DOHH2 (cell line): Measurements from ENCODE around the gene STXBP4.

Experiments used
- H3F3A ChIP-seq: fragments of 200-600 bp; sonication (generic), shearing (Covaris generic); 2 replicates; pipeline ENCODE4 v1.6.0; 2016; ENCODE audit warnings: antibody characterized with exemption, mild to moderate bottlenecking; ENCODE audit not compliant: control insufficient read depth, insufficient read depth
- H3K27ac ChIP-seq: fragments of 200-600 bp; sonication (generic); 2 replicates; pipeline ENCODE4 v1.5.1; 2014; ENCODE audit warnings: low read depth, mild to moderate bottlenecking, low read length, moderate library complexity
- H3K27me3 ChIP-seq: fragments of 200-600 bp; sonication (generic); 2 replicates; pipeline ENCODE4 v1.6.1; 2014; ENCODE audit warnings: mild to moderate bottlenecking, low read length, mixed read lengths; ENCODE audit not compliant: control insufficient read depth
- H3K36me3 ChIP-seq: fragments of 200-600 bp; sonication (generic); 2 replicates; pipeline ENCODE4 v1.6.1; 2014; ENCODE audit warnings: mild to moderate bottlenecking, low read length, moderate library complexity, mixed read lengths; ENCODE audit not compliant: control insufficient read depth
- H3K4me1 ChIP-seq: fragments of 200-600 bp; sonication (generic); 2 replicates; pipeline ENCODE4 v1.6.1; 2014; ENCODE audit warnings: mild to moderate bottlenecking, low read length, mixed read lengths; ENCODE audit not compliant: control insufficient read depth
- H3K4me2 ChIP-seq: fragments of 200-600 bp; sonication (generic); 2 replicates; pipeline ENCODE4 v1.6.0; 2014; ENCODE audit warnings: mild to moderate bottlenecking, low read length, moderate library complexity
- H3K4me3 ChIP-seq: fragments of 200-600 bp; sonication (generic); 2 replicates; pipeline ENCODE4 v1.5.1; 2014; ENCODE audit warnings: mild to moderate bottlenecking, low read length, mixed read lengths
- H3K79me2 ChIP-seq: fragments of 200-600 bp; sonication (generic); 2 replicates; pipeline ENCODE4 v1.6.1; 2014; ENCODE audit warnings: mild to moderate bottlenecking, low read length, mixed read lengths; ENCODE audit not compliant: control insufficient read depth
- H3K9me2 ChIP-seq: fragments of 200-600 bp; sonication (generic); replicated peaks from 2 replicates; pipeline ENCODE4 v1.6.1; 2014; ENCODE audit warnings: mild to moderate bottlenecking, low read length, mixed read lengths; ENCODE audit not compliant: control insufficient read depth
- H3K9me3 ChIP-seq: fragments of 200-600 bp; sonication (generic); 2 replicates; pipeline ENCODE4 v1.6.1; 2014; ENCODE audit warnings: antibody characterized with exemption, low read length, mixed read lengths; ENCODE audit not compliant: control insufficient read depth, insufficient read depth
- H4K20me1 ChIP-seq: fragments of 200-600 bp; sonication (generic); 2 replicates; pipeline ENCODE4 v1.6.0; 2014; ENCODE audit warnings: low read depth, mild to moderate bottlenecking, antibody characterized with exemption, low read length, moderate library complexity; ENCODE audit not compliant: control insufficient read depth, insufficient read depth
- CTCF ChIP-seq: fragments of 200-600 bp; sonication (generic); IDR thresholded peaks from one replicate; pipeline ENCODE4 v1.5.1; 2014; ENCODE audit warnings: antibody characterized with exemption, mild to moderate bottlenecking, low read depth, low read length; ENCODE audit not compliant: poor library complexity, severe bottlenecking
- EZH2phosphoT487 ChIP-seq: fragments of 200-600 bp; sonication (generic); IDR thresholded peaks from 2 replicates; pipeline ENCODE4 v1.6.1; 2017; ENCODE audit warnings: borderline replicate concordance, mild to moderate bottlenecking, antibody characterized with exemption, low read length, moderate library complexity, mixed read lengths

STXBP4 gene

DNA sequence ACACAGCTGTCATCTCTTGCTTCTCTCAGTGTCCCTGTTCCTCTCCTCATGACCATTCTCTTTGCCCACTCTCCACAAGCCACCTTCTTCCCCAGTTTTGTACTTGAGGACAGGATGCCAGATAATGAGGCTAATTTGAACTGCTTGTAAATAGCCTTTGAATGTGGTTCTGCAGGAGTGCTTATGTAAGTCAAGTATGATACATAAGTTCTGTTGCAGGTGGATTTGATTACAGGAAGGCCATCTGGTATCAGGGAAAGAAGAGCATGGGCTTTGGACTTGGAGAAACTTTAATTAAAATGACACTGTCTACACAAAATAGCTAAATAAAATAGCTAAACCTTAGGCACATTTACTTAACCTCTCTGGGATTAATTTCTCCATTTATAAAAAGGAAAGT, 176.0 kb downstream of the STXBP4 start:
- Histone ChIP-seq H3K9me2 (no peaks in the 10 kb centered on the region), H3K27me3 (no peaks in the 10 kb centered on the region), H3F3A (no peaks in the 10 kb centered on the region), H3K4me1 (no peaks in the 10 kb centered on the region), H3K27ac (no peak overlapping the region), H3K79me2 (no peaks in the 10 kb centered on the region), H3K4me3 (no peak overlapping the region), H4K20me1 (no peaks in the 10 kb centered on the region), H3K4me2 (no peak overlapping the region), H3K36me3 (no peaks in the 10 kb centered on the region), H3K9me3 (no peaks in the 10 kb centered on the region)
- TF ChIP-seq EZH2phosphoT487 = no peak

DNA sequence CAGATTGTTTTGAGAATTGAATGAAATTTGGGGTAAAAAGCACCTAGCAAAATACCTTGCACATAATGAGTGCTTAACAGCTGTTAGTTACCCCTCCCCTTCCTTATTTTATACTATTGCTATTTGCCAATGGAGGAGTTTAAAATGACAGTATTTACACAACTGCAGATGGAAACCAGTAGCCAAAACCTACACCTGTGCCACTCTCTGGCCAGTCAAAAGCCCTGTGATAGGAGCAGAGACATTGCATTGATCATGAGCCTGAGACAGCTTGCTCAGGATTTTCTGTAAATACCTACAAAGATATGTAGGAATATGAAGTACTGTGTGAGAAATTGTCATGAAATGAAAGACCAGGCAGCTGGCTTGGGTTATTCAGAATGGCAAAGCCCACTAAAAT, 180.9 kb downstream of the STXBP4 start:
- Histone ChIP-seq H3K79me2 (no peaks in the 10 kb centered on the region), H4K20me1 (no peaks in the 10 kb centered on the region), H3K9me2 (no peaks in the 10 kb centered on the region), H3K4me3 (no peak overlapping the region), H3K4me2 (no peak overlapping the region), H3K9me3 (no peaks in the 10 kb centered on the region), H3K4me1 (no peaks in the 10 kb centered on the region), H3K27ac (no peak overlapping the region), H3K36me3 (no peaks in the 10 kb centered on the region), H3K27me3 (no peaks in the 10 kb centered on the region), H3F3A (no peaks in the 10 kb centered on the region)
- TF ChIP-seq CTCF = no peak
- TF ChIP-seq EZH2phosphoT487 = no peak

DNA sequence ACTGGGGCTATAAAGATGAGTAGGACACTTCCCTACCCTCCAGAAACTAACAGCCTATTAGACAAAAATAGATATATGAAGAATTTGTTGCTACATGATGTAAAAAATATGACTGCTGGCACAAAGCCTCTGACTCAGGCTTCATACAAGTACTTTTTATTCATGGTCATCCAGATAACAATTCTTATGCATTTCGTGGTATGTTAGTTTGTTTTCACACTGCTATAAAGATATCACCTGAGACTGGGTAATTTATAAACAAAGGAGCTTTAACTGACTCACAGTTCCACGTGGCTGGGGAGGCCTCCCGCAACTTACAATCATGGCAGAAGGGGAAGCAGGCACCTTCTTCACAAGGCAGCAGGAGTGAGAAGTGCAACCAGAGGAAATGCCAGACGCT, 183.7 kb downstream of the STXBP4 start:
- no peaks in the 10 kb centered on the region for H4K20me1 ChIP-seq
- no peak overlapping the region for H3K4me3 ChIP-seq
- H3K4me1 ChIP-seq = no peaks in the 10 kb centered on the region
- no peaks in the 10 kb centered on the region for H3K27me3 ChIP-seq
- H3K79me2 ChIP-seq = no peaks in the 10 kb centered on the region
- H3F3A ChIP-seq = no peaks in the 10 kb centered on the region
- H3K27ac ChIP-seq = no peak overlapping the region
- TF ChIP-seq EZH2phosphoT487 (no peak), CTCF (no peak)
- H3K9me3 ChIP-seq = no peaks in the 10 kb centered on the region
- no peak overlapping the region for H3K4me2 ChIP-seq
- no peaks in the 10 kb centered on the region for H3K9me2 ChIP-seq
- H3K36me3 ChIP-seq = no peaks in the 10 kb centered on the region

DNA sequence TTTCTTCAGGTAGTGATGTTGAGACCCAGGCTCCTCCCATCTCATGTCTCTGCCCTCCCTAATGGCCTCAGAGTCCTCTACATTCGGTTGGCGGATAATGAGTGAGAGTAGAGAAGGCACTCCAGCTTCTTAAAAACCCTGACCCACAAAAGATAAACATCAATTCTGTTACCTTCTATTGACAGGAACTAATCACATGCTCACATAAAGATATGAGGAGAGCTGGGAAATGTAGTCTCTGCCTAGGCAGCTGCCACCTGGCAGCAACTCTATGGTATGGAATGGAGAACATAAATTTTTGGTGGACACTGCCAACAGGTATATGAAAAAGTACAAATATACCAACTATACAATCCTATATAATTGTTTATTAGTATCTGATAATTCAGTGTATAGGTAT, 185.5 kb downstream of the STXBP4 start:
- Histone ChIP-seq H3K9me2 (no peaks in the 10 kb centered on the region), H3K27me3 (no peaks in the 10 kb centered on the region), H3K36me3 (no peaks in the 10 kb centered on the region), H3K27ac (no peak overlapping the region), H3K79me2 (no peaks in the 10 kb centered on the region), H3F3A (no peaks in the 10 kb centered on the region), H3K4me1 (no peaks in the 10 kb centered on the region), H3K4me3 (no peak overlapping the region), H3K9me3 (no peaks in the 10 kb centered on the region), H4K20me1 (no peaks in the 10 kb centered on the region), H3K4me2 (no peak overlapping the region)
- TF ChIP-seq CTCF (no peak), EZH2phosphoT487 (no peak)
